ENCODE measurements around the gene CNOT10.

The CNOT10 gene

DNA sequence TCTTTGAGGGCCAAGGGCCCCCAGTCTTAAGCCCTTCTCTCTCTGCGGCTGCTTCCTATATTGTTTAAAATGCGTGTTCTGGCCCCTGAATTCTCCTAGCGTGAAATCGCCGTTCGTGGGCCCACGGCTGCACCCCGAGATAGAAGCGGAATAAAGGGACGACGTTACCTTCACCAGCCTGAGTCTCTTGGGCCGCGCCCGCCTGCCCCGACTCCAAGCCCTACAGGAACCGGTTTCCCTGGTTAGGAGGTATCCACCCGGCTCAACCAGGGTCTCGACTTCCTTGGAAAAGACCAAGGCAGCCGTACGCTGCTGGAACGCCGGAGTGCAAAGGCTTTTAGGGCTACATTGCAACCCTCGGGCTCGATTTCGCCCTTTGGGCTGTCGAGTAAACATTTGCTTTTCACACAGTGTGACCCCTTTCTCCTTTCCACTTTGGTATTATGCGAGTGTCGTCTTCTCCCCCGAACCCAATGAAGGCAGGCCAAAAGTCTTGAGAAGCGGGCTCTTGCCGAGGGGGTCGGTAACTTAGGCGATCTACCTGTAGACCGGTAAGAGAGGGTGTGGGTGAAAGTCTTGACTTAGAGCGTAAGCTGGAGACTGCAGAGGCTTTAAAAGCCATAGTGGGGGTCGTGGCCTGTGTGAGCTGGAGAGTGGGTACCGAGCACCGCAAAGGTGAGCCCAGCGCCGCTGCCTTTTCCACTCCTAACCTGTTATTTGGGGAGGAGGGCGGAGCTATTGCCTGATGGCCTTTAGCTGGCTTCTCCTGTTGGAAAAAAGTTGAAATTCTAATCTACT is 134.8 kb downstream of the CNOT10 start:
- no peak for DNase-seq

DNA sequence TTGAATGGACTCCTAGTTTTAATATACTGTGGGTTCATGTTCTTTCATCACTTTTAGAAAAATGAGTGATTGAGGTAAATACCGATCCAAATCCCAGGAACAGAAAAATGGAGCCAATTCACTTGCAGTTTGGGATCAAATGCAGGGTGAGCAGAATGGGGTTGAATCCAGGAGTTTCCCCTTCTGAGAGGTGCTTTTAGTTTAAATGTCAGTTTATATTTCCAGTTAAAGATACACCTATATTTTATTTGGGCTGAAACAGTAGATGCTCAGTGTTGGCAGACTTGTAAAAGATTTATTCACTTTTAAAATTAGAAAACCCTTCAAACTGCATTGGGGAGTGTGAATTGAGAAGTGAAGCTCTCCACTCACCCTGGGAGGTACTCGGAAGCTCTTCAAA is 135.4 kb downstream of the CNOT10 start:
- no peak for DNase-seq

GRCh38 chr3:32820971-32821685 is 136.1 kb downstream of the CNOT10 start:
- no peak for DNase-seq

GRCh38 chr3:32821686-32822296 is 136.8 kb downstream of the CNOT10 start:
- DNase-seq, result peak; percentile 95

DNA sequence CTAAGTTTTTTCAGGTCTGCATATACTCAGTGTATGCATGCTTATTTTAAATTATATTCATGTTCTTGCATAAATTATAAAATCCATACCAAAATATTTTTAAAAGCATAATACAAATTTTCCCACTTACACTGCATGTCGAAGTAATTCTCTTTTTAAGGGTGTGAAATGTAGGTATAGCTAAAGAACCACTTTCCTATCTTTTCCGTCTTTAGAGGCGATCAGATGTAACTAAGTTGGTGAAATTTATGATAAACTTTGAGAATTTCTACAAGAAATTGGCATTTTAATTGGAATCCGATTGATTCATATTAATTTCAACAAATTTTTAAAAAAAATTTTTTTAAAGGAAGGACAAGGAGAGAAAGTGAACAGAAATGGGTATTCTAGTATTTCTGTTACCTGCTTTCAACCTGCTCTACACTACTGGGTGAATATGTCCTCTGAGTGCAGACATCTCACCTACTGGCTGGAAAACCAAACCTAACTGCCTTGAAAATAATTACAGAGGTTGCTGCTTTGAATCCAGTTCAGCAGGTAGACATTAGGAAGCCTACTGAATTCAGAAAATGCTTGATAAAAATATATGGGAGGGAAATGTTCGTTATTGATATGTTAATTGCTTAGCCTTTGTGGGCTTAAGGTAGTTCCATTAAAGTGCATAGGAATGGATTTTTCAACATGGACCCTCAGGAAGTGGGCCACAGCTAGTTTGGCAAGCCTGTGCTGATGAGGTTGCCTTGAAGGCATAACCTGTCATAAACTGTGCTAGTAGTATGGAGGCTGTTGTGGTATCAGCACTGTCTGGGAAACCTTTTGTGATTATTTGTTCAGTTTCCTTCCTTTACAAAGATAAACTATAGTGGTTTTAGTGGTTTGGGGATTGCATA is 137.9 kb downstream of the CNOT10 start:
- no peak for DNase-seq

All from 8988T (cell line).